Measurements from ENCODE around the gene GPRC5B.

Gene GPRC5B

DNA sequence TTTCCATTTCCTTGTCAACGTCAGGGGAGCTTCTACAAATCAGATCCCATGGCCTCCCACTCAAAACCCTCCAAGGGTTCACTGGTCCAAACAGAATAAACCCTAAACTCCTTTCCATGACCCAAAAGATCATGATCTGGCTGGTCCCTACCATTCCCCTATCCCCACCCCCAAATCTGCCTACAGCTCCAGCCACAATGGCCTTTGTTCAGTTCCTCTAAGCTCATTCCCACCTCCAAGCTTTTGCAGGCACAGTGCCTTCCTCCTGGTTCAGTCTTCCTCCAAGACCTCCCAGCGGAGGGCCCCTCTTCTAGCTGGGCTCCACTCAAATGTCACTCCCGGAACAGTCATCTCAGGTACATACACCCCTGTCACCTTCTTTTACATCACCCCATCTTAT is 2.0 kb downstream of the GPRC5B start:
- H3K36me3 ChIP-seq (ENCODE audit: control insufficient read depth, insufficient read depth, low read length) = 0 out of 2 replicates have a peak, but pooled peaks cover 6% of the 10 kb centered on the region
- peak overlapping the region; percentile 94; the same call in 1 of the 2 replicates for H3K4me3 ChIP-seq (ENCODE audit: low read length)
- no peaks in the 10 kb centered on the region for H3K27me3 ChIP-seq (ENCODE audit: control insufficient read depth, insufficient read depth, low read length)
- H3K27ac ChIP-seq (ENCODE audit: low read length) = no peak overlapping the region
- no CpG with 5 or more reads among the region's 3 CpGs for WGBS (ENCODE audit: insufficient coverage, insufficient read length)
- H3K4me1 ChIP-seq (ENCODE audit: control insufficient read depth, insufficient read depth, low read length) = peaks cover 14% of the 10 kb centered on the region; the same call in 1 of the 2 replicates
- DNase-seq (ENCODE audit: low read depth, low spot score) = no peak
- H3K9me3 ChIP-seq (ENCODE audit: control insufficient read depth, insufficient read depth, low read length) = no peaks in the 10 kb centered on the region

GRCh38 chr16:19882186-19882585 is 2.5 kb downstream of the GPRC5B start:
- H3K27ac ChIP-seq (ENCODE audit: low read length) = peak overlapping the region; percentile 11
- H3K36me3 ChIP-seq (ENCODE audit: control insufficient read depth, insufficient read depth, low read length) = 0 out of 2 replicates have a peak, but pooled peaks cover 6% of the 10 kb centered on the region
- H3K27me3 ChIP-seq (ENCODE audit: control insufficient read depth, insufficient read depth, low read length) = no peaks in the 10 kb centered on the region
- DNase-seq (ENCODE audit: low read depth, low spot score) = no peak
- WGBS (ENCODE audit: insufficient coverage, insufficient read length) = no CpG with 5 or more reads among the region's 9 CpGs
- peaks cover 14% of the 10 kb centered on the region for H3K4me1 ChIP-seq (ENCODE audit: control insufficient read depth, insufficient read depth, low read length)
- H3K9me3 ChIP-seq (ENCODE audit: control insufficient read depth, insufficient read depth, low read length) = no peaks in the 10 kb centered on the region
- peak overlapping the region; percentile 21; the same call in 1 of the 2 replicates for H3K4me3 ChIP-seq (ENCODE audit: low read length)

DNA sequence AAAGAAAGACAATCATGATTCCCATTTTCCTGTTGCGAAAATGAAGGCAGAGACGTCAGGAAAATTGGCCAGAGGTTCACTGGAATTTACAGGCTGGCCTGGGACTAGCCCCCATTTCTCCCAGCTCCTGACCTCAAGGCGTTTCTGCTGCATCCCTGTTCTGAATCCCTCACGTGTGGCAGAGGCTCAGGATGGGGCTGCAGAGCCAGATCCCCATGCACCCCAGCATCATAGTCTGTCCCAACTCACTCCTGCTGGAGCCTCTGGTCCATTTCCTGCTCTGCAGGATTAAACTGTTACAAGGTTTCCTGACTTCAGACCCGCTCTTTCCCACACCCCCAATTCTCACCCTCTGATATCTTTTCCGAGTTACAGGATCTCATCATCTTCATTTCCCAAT is 2.9 kb downstream of the GPRC5B start:
- Histone ChIP-seq H3K27ac (ENCODE audit: low read length) (peak overlapping the region; percentile 11), H3K36me3 (ENCODE audit: control insufficient read depth, insufficient read depth, low read length) (0 out of 2 replicates have a peak, but pooled peaks cover 6% of the 10 kb centered on the region), H3K4me1 (ENCODE audit: control insufficient read depth, insufficient read depth, low read length) (peaks cover 15% of the 10 kb centered on the region), H3K27me3 (ENCODE audit: control insufficient read depth, insufficient read depth, low read length) (no peaks in the 10 kb centered on the region), H3K4me3 (ENCODE audit: low read length) (no peak overlapping the region), H3K9me3 (ENCODE audit: control insufficient read depth, insufficient read depth, low read length) (no peaks in the 10 kb centered on the region)
- whole genome bisulfite sequencing (ENCODE audit: insufficient coverage, insufficient read length) = no CpG with 5 or more reads among the region's 6 CpGs
- DNase-seq (ENCODE audit: low read depth, low spot score) = no peak

DNA sequence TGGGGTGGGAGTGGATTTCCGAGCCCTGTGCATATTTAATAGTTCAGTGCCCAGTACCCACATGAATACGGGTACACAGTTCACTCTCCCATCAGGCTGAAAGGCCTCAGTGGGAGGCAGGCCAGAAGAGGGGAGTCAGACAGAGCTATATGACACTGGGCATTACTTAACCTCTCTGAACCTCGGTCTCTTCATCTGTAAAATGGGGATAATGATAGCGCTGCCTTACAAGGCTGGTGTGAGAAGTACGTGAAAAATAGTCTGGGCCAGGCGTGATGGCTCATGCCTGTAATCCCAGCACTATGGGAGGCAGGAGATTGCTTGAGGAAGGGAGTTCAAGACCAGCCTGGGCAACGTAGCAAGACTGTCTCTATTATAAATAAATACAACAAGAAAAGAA is 3.6 kb downstream of the GPRC5B start:
- Histone ChIP-seq H3K36me3 (ENCODE audit: control insufficient read depth, insufficient read depth, low read length) (0 out of 2 replicates have a peak, but pooled peaks cover 6% of the 10 kb centered on the region), H3K27me3 (ENCODE audit: control insufficient read depth, insufficient read depth, low read length) (no peaks in the 10 kb centered on the region), H3K4me3 (ENCODE audit: low read length) (no peak overlapping the region), H3K27ac (ENCODE audit: low read length) (no peak overlapping the region), H3K4me1 (ENCODE audit: control insufficient read depth, insufficient read depth, low read length) (peaks cover 21% of the 10 kb centered on the region), H3K9me3 (ENCODE audit: control insufficient read depth, insufficient read depth, low read length) (no peaks in the 10 kb centered on the region)
- no peak for DNase-seq (ENCODE audit: low read depth, low spot score)
- WGBS (ENCODE audit: insufficient coverage, insufficient read length) = no CpG with 5 or more reads among the region's 7 CpGs

GRCh38 chr16:19879241-19879792 is 5.3 kb downstream of the GPRC5B start:
- DNase-seq (ENCODE audit: low read depth, low spot score) = no peak
- Histone ChIP-seq H3K27ac (ENCODE audit: low read length) (no peak overlapping the region), H3K36me3 (ENCODE audit: control insufficient read depth, insufficient read depth, low read length) (0 out of 2 replicates have a peak, but pooled peaks cover 6% of the 10 kb centered on the region), H3K9me3 (ENCODE audit: control insufficient read depth, insufficient read depth, low read length) (no peaks in the 10 kb centered on the region), H3K4me1 (ENCODE audit: control insufficient read depth, insufficient read depth, low read length) (peaks cover 19% of the 10 kb centered on the region), H3K4me3 (ENCODE audit: low read length) (no peak overlapping the region), H3K27me3 (ENCODE audit: control insufficient read depth, insufficient read depth, low read length) (no peaks in the 10 kb centered on the region)
- no CpG with 5 or more reads among the region's 13 CpGs for WGBS (ENCODE audit: insufficient coverage, insufficient read length)

DNA sequence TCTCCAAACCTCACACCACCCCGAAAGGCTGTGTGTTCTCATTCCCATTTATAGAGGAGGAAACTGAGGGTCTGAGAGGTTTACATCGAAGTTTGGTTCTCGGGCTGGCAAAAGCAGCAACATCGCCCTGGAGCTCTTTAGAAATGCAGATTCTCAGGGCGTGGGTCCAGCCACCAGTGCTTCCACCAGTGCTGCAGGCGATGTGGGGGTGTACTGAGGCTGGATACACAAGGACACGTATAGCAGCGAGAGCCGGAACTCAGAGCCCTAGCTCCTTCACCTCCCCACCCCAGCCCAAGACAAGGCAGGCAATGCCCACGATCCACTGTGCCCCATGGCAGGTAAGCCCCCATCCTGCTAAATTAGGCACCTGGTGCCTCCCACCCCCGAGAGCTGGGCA is 5.9 kb downstream of the GPRC5B start:
- no peaks in the 10 kb centered on the region for H3K27me3 ChIP-seq (ENCODE audit: control insufficient read depth, insufficient read depth, low read length)
- WGBS (ENCODE audit: insufficient coverage, insufficient read length) = no CpG with 5 or more reads among the region's 11 CpGs
- H3K36me3 ChIP-seq (ENCODE audit: control insufficient read depth, insufficient read depth, low read length) = 0 out of 2 replicates have a peak, but pooled peaks cover 6% of the 10 kb centered on the region
- H3K27ac ChIP-seq (ENCODE audit: low read length) = no peak overlapping the region
- no peak overlapping the region for H3K4me3 ChIP-seq (ENCODE audit: low read length)
- H3K9me3 ChIP-seq (ENCODE audit: control insufficient read depth, insufficient read depth, low read length) = no peaks in the 10 kb centered on the region
- DNase-seq (ENCODE audit: low read depth, low spot score) = no peak
- H3K4me1 ChIP-seq (ENCODE audit: control insufficient read depth, insufficient read depth, low read length) = peaks cover 19% of the 10 kb centered on the region

- WGBS (ENCODE audit: insufficient coverage, insufficient read length) = no CpG with 5 or more reads among the region's 10 CpGs
- H3K4me1 ChIP-seq (ENCODE audit: control insufficient read depth, insufficient read depth, low read length) = peaks cover 17% of the 10 kb centered on the region
- H3K27me3 ChIP-seq (ENCODE audit: control insufficient read depth, insufficient read depth, low read length) = no peaks in the 10 kb centered on the region
- H3K36me3 ChIP-seq (ENCODE audit: control insufficient read depth, insufficient read depth, low read length) = peaks cover 14% of the 10 kb centered on the region
- no peak overlapping the region for H3K27ac ChIP-seq (ENCODE audit: low read length)
- no peaks in the 10 kb centered on the region for H3K9me3 ChIP-seq (ENCODE audit: control insufficient read depth, insufficient read depth, low read length)
- H3K4me3 ChIP-seq (ENCODE audit: low read length) = no peak overlapping the region
- DNase-seq (ENCODE audit: low read depth, low spot score) = no peak
Observed at GRCh38 chr16:19876501-19877059, 8.1 kb downstream of the GPRC5B start.

DNA sequence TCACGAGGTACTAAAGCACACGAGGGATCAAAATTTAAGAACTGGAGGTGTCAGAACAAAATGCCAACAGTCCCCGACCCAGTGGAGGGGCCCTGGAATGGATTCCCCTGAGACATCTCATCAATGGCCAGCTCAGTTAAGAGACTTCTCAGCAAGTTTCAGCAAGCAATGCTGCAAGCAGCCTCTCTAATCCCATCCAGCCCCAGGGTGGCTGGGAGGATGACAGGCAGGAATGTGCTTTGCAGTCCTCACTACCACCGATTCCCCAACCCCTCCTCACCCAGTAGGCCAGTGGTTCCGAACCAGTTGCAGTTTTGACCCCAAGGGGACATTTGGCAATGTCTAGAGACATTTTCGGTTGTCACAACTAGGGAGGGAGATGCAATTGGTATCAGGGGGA is 8.7 kb downstream of the GPRC5B start:
- no peak for DNase-seq (ENCODE audit: low read depth, low spot score)
- no CpG with 5 or more reads among the region's 6 CpGs for WGBS (ENCODE audit: insufficient coverage, insufficient read length)
- no peak overlapping the region for H3K4me3 ChIP-seq (ENCODE audit: low read length)
- H3K4me1 ChIP-seq (ENCODE audit: control insufficient read depth, insufficient read depth, low read length) = peaks cover 14% of the 10 kb centered on the region
- H3K36me3 ChIP-seq (ENCODE audit: control insufficient read depth, insufficient read depth, low read length) = peaks cover 16% of the 10 kb centered on the region
- H3K9me3 ChIP-seq (ENCODE audit: control insufficient read depth, insufficient read depth, low read length) = no peaks in the 10 kb centered on the region
- no peaks in the 10 kb centered on the region for H3K27me3 ChIP-seq (ENCODE audit: control insufficient read depth, insufficient read depth, low read length)
- H3K27ac ChIP-seq (ENCODE audit: low read length) = no peak overlapping the region

DNA sequence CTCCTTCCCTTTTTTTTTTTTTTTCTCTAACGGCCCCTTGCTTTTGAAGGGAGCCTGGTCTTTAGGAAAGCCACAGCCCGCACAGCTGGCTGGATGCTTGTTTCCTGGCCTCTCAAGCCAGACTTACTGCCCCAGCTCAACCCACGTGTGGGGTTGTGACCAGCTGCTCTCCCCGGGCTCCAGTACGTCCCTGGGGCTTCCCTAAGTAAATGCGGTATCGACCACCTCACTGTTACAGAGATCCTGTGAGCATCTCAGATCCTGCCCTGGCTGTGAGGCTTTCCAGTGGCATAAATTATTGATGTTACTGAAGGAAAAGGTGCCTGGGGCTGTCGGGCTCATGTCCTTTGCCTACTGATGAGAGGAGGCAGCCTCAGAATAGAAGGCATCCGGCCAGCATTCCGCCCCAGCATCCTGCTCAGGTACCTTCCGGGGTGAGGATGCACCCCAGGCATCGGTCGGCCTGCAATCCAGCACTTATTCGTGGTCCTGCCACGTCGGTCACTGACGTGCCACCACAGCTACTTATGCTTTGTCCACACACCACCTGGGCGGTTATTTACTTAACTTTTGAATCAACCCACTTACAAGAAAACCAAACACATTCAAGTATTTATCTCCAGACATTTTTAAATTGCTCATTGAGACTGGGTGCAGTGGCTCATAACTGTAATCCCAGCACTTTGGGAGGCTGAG is 9.6 kb downstream of the GPRC5B start:
- H3K27me3 ChIP-seq (ENCODE audit: control insufficient read depth, insufficient read depth, low read length) = no peaks in the 10 kb centered on the region
- WGBS (ENCODE audit: insufficient coverage, insufficient read length) = no CpG with 5 or more reads among the region's 18 CpGs
- H3K9me3 ChIP-seq (ENCODE audit: control insufficient read depth, insufficient read depth, low read length) = no peaks in the 10 kb centered on the region

DNA sequence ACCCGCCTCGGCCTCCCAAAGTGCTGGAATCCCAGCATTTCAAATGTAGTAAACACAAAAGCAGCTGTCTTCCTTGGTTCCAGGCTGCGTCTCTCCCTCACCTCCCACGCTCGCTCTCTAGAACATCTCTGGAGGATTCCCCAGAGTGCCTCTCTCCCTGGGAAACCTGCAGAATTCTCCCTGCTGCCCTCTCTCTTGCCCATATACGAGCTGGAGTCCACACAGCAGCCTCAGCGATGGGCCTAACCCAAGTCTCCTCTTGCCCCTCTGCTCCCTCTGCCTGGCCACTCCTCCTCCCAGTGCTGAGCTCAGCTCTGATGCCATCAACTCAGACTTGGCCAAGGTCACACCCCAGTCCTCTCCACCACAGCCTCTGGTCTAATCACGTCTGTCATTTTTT is 10.6 kb downstream of the GPRC5B start:
- Histone ChIP-seq H3K4me3 (ENCODE audit: low read length) (no peak overlapping the region), H3K27ac (ENCODE audit: low read length) (no peak overlapping the region), H3K27me3 (ENCODE audit: control insufficient read depth, insufficient read depth, low read length) (no peaks in the 10 kb centered on the region), H3K4me1 (ENCODE audit: control insufficient read depth, insufficient read depth, low read length) (peaks cover 10% of the 10 kb centered on the region), H3K9me3 (ENCODE audit: control insufficient read depth, insufficient read depth, low read length) (no peaks in the 10 kb centered on the region), H3K36me3 (ENCODE audit: control insufficient read depth, insufficient read depth, low read length) (peaks cover 23% of the 10 kb centered on the region)
- DNase-seq (ENCODE audit: low read depth, low spot score) = no peak
- no CpG with 5 or more reads among the region's 8 CpGs for WGBS (ENCODE audit: insufficient coverage, insufficient read length)

More for the DNA sequence above, 9.6 kb downstream of the GPRC5B start:
- H3K4me1 ChIP-seq (ENCODE audit: control insufficient read depth, insufficient read depth, low read length) = peaks cover 14% of the 10 kb centered on the region
- no peak for DNase-seq (ENCODE audit: low read depth, low spot score)
- H3K36me3 ChIP-seq (ENCODE audit: control insufficient read depth, insufficient read depth, low read length) = peaks cover 23% of the 10 kb centered on the region
- H3K27ac ChIP-seq (ENCODE audit: low read length) = no peak overlapping the region
- H3K4me3 ChIP-seq (ENCODE audit: low read length) = no peak overlapping the region
